HEK293T (cell line): ENCODE measurements around the gene CHD5.

Experiments used
- CTCF ChIA-PET: fragments of 350-600 bp; formaldehyde crosslinking; extraction: SDS; loops from one replicate; lab custom pipeline; 2021; ENCODE audit warnings: antibody characterized with exemption, inconsistent platforms; lab: Yijun Ruan, JAX
- POLR2A ChIA-PET: fragments of 350-600 bp; formaldehyde crosslinking; extraction: SDS; loops from one replicate; lab custom pipeline; 2020; ENCODE audit warnings: antibody characterized with exemption, inconsistent platforms; lab: Yijun Ruan, JAX
- DNase-seq: peaks from one replicate; pipeline ENCODE4 v3.0.0; 2012; ENCODE audit warnings: mixed read lengths; ENCODE audit errors: extremely low spot score
- ARNT ChIP-seq: fragments of 450-650 bp; IDR thresholded peaks from 2 replicates; pipeline ENCODE4 v1.6.1; 2017; ENCODE audit warnings: mild to moderate bottlenecking
- BHLHE40 ChIP-seq: fragments of 450-650 bp; IDR thresholded peaks from 2 replicates; pipeline ENCODE4 v1.6.1; 2016; ENCODE audit warnings: mild to moderate bottlenecking, moderate library complexity, borderline replicate concordance
- CTBP1 ChIP-seq: fragments of 450-650 bp; IDR thresholded peaks from 2 replicates; pipeline ENCODE4 v1.6.1; 2016; ENCODE audit warnings: borderline replicate concordance
- ELF4 ChIP-seq: fragments of 450-650 bp; IDR thresholded peaks from 2 replicates; pipeline ENCODE4 v1.6.1; 2017; ENCODE audit warnings: antibody characterized with exemption
- FOXA1 ChIP-seq: fragments of 450-650 bp; IDR thresholded peaks from 2 replicates; pipeline ENCODE4 v1.6.1; 2016; ENCODE audit warnings: mild to moderate bottlenecking
- FOXK2 ChIP-seq: fragments of 450-650 bp; IDR thresholded peaks from 2 replicates; pipeline ENCODE4 v1.6.1; 2016; ENCODE audit warnings: mild to moderate bottlenecking
- FOXM1 ChIP-seq: fragments of 450-650 bp; IDR thresholded peaks from 2 replicates; pipeline ENCODE4 v1.6.1; 2017; ENCODE audit warnings: mild to moderate bottlenecking, borderline replicate concordance
- HDGF ChIP-seq: fragments of 450-650 bp; IDR thresholded peaks from 2 replicates; pipeline ENCODE4 v1.6.1; 2017; ENCODE audit warnings: antibody characterized with exemption, borderline replicate concordance
- L3MBTL2 ChIP-seq: fragments of 450-650 bp; conservative IDR thresholded peaks from 2 replicates; pipeline ENCODE4 v1.6.1; 2016; ENCODE audit warnings: mild to moderate bottlenecking
- LEF1 ChIP-seq: fragments of 450-650 bp; IDR thresholded peaks from 2 replicates; pipeline ENCODE4 v1.6.1; 2017; ENCODE audit warnings: mild to moderate bottlenecking, borderline replicate concordance
- NFRKB ChIP-seq: fragments of 450-650 bp; IDR thresholded peaks from 2 replicates; pipeline ENCODE4 v1.6.1; 2016; ENCODE audit warnings: mild to moderate bottlenecking, moderate library complexity
- PKNOX1 ChIP-seq: fragments of 450-650 bp; IDR thresholded peaks from 2 replicates; pipeline ENCODE4 v1.6.1; 2016
- SP1 ChIP-seq: fragments of 450-650 bp; IDR thresholded peaks from 2 replicates; pipeline ENCODE4 v1.6.1; 2017
- SUZ12 ChIP-seq: fragments of 450-650 bp; IDR thresholded peaks from 2 replicates; pipeline ENCODE4 v1.6.1; 2016; ENCODE audit warnings: mild to moderate bottlenecking
- TARDBP ChIP-seq: fragments of 450-650 bp; IDR thresholded peaks from 2 replicates; pipeline ENCODE4 v1.6.1; 2016
- ZNF384 ChIP-seq: fragments of 450-650 bp; IDR thresholded peaks from 2 replicates; pipeline ENCODE4 v1.6.1; 2016

The CHD5 gene

GRCh38 chr1:6185635-6186382 is 5.7 kb upstream of the CHD5 start:
- POLR2A ChIA-PET, result interaction anchor here (1.4 kb wide), 1 partner anchor 14 kb away, joined by 3 read pairs; no protein-coding TSS in a partner anchor
- CTCF ChIA-PET, result interaction anchor here (0.7 to 1.6 kb wide), 9 partner anchors 9 to 133 kb away, joined by 3 to 12 read pairs (median 4); partner anchors contain the start of genes ICMT and RPL22

GRCh38 chr1:6185151-6185550 is 5.0 kb upstream of the CHD5 start:
- TF ChIP-seq ARNT (no peak), NFRKB (no peak), FOXK2 (no peak), ZNF384 (no peak), BHLHE40 (no peak), HDGF (no peak), LEF1 (no peak), SUZ12 (no peak), FOXA1 (no peak), ELF4 (no peak), FOXM1 (no peak), CTBP1 (no peak), PKNOX1 (no peak)
- DNase-seq, result no peak
- POLR2A ChIA-PET, result interaction anchor here (1.4 kb wide), 1 partner anchor 15 kb away, joined by 3 read pairs; no protein-coding TSS in a partner anchor
- CTCF ChIA-PET, result interaction anchor here (0.7 to 1.6 kb wide), 8 partner anchors 8 to 132 kb away, joined by 3 to 12 read pairs (median 4); partner anchors contain the start of genes ICMT and RPL22

More at GRCh38 chr1:6185635-6186382, 5.7 kb upstream of the CHD5 start:
- DNase-seq, result no peak
- TF ChIP-seq L3MBTL2, result no peak

GRCh38 chr1:6184083-6184783 is 4.1 kb upstream of the CHD5 start:
- TF ChIP-seq HDGF, result no peak
- no peak for TF ChIP-seq ARNT
- no peak for TF ChIP-seq FOXK2
- TF ChIP-seq PKNOX1, result no peak
- no peak for TF ChIP-seq FOXA1
- TF ChIP-seq TARDBP, result no peak
- no peak for TF ChIP-seq ELF4
- TF ChIP-seq NFRKB, result no peak
- no peak for TF ChIP-seq CTBP1
- TF ChIP-seq ZNF384, result no peak
- no peak for TF ChIP-seq LEF1
- no peak for TF ChIP-seq SUZ12
- no peak for TF ChIP-seq FOXM1
- no peak for TF ChIP-seq BHLHE40
- TF ChIP-seq SP1, result no peak
- no peak for TF ChIP-seq L3MBTL2

GRCh38 chr1:6183520-6183989 is 3.4 kb upstream of the CHD5 start:
- no peak for DNase-seq
- TF ChIP-seq CTBP1, result no peak
- no peak for TF ChIP-seq L3MBTL2
- TF ChIP-seq FOXM1, result no peak
- no peak for TF ChIP-seq TARDBP
- no peak for TF ChIP-seq BHLHE40
- TF ChIP-seq ELF4, result no peak
- TF ChIP-seq FOXA1, result no peak
- no peak for TF ChIP-seq ARNT
- ChIA-PET CTCF (interaction anchor here (1.6 kb wide), 1 partner anchor 22 kb away, joined by 5 read pairs; the partner anchor contains the start of gene RNF207), POLR2A (no interaction called here)

More at GRCh38 chr1:6184083-6184783, 4.1 kb upstream of the CHD5 start:
- POLR2A ChIA-PET, result no interaction called here
- no peak for DNase-seq
- CTCF ChIA-PET, result interaction anchor here (1.6 kb wide), 2 partner anchors 21 kb away, joined by 5 to 7 read pairs; partner anchors contain the start of gene RNF207

- DNase-seq, result no peak
- CTCF ChIA-PET, result interaction anchor here (1.0 to 1.1 kb wide), 2 partner anchors 72 to 145 kb away, joined by 3 read pairs; no protein-coding TSS in a partner anchor
- POLR2A ChIA-PET, result no interaction called here
- TF ChIP-seq NFRKB (no peak), FOXM1 (no peak), ARNT (no peak), L3MBTL2 (no peak), TARDBP (no peak), BHLHE40 (no peak), CTBP1 (no peak), FOXK2 (no peak), SUZ12 (no peak), FOXA1 (no peak), LEF1 (no peak)
Measured at GRCh38 chr1:6181347-6181770, 1.2 kb upstream of the CHD5 start.
